ENCODE data around the gene MAP3K4.

MAP3K4 gene

DNA sequence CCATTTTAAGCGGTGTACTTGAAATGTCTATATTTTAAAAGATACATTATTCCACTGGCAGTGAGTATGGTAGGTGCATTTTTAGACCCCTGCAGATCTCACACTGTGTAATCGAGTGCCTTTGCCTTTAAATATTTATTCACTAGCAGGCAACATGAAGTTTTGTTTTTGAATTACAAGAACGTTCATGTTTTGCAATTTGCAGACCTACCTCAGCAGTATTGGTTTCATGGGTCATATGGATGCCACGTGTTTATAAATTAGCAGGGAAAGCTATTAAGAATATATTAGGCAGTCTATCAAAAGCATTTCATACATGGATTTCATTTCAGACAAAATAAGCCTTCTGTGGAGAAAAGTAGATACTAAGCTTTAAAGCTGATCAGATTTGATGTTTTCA, 7.2 kb downstream of the MAP3K4 start:
- Histone ChIP-seq H3K4me3 (ENCODE audit: low read depth in 1 of 2, low read length in 1 of 2) (no peak overlapping the region), H3K27me3 (no peaks in the 10 kb centered on the region), H3K9me3 (no peaks in the 10 kb centered on the region), H3K36me3 (no peaks in the 10 kb centered on the region), H3K27ac (no peak overlapping the region), H3K4me1 (ENCODE audit: control insufficient read depth in 1 of 2, insufficient read depth in 1 of 2, low read depth in 1 of 2, low read length in 1 of 2) (peaks cover 13 to 14% of the 10 kb centered on the region in 2 experiments)
- TF ChIP-seq, protein P1, sequence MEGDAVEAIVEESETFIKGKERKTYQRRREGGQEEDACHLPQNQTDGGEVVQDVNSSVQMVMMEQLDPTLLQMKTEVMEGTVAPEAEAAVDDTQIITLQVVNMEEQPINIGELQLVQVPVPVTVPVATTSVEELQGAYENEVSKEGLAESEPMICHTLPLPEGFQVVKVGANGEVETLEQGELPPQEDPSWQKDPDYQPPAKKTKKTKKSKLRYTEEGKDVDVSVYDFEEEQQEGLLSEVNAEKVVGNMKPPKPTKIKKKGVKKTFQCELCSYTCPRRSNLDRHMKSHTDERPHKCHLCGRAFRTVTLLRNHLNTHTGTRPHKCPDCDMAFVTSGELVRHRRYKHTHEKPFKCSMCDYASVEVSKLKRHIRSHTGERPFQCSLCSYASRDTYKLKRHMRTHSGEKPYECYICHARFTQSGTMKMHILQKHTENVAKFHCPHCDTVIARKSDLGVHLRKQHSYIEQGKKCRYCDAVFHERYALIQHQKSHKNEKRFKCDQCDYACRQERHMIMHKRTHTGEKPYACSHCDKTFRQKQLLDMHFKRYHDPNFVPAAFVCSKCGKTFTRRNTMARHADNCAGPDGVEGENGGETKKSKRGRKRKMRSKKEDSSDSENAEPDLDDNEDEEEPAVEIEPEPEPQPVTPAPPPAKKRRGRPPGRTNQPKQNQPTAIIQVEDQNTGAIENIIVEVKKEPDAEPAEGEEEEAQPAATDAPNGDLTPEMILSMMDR (IDR thresholded peaks at IDR 0.05), result no peak

GRCh38 chr6:160999516-160999915, 7.9 kb downstream of the MAP3K4 start:
- H3K27ac ChIP-seq, result no peak overlapping the region
- TF ChIP-seq, protein P1 (IDR thresholded peaks at IDR 0.05), result no peak
- no peaks in the 10 kb centered on the region for H3K9me3 ChIP-seq

DNA sequence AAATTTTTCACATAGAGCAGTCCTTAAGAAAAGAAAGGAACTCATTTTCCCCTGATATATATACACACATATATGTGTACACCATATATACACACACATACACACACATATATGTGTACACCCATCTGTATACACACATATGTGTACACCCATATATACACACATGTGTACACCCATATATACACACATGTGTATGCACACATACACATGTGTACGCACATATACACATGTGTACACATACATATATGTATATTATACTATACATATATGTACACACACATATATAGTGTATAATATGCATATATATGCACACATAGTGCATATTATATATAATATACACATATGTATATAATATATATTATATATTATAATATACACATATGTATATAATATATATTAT, 9.1 kb downstream of the MAP3K4 start:
- no peaks in the 10 kb centered on the region for H3K27me3 ChIP-seq
- no peak overlapping the region for H3K27ac ChIP-seq
- H3K4me1 ChIP-seq (ENCODE audit: control insufficient read depth in 1 of 2, insufficient read depth in 1 of 2, low read depth in 1 of 2, low read length in 1 of 2), result peaks cover 13 to 14% of the 10 kb centered on the region in 2 experiments
- H3K4me3 ChIP-seq (ENCODE audit: low read depth in 1 of 2, low read length in 1 of 2), result no peak overlapping the region
- no peaks in the 10 kb centered on the region for H3K9me3 ChIP-seq
- H3K36me3 ChIP-seq, result no peaks in the 10 kb centered on the region
- TF ChIP-seq, protein P1 (IDR thresholded peaks at IDR 0.05), result no peak

More at GRCh38 chr6:160999516-160999915, 7.9 kb downstream of the MAP3K4 start:
- peaks cover 13 to 14% of the 10 kb centered on the region in 2 experiments for H3K4me1 ChIP-seq (ENCODE audit: control insufficient read depth in 1 of 2, insufficient read depth in 1 of 2, low read depth in 1 of 2, low read length in 1 of 2)
- H3K4me3 ChIP-seq (ENCODE audit: low read depth in 1 of 2, low read length in 1 of 2), result no peak overlapping the region
- no peaks in the 10 kb centered on the region for H3K27me3 ChIP-seq
- no peaks in the 10 kb centered on the region for H3K36me3 ChIP-seq

GRCh38 chr6:161001421-161001820, 9.9 kb downstream of the MAP3K4 start:
- Histone ChIP-seq H3K36me3 (no peaks in the 10 kb centered on the region), H3K4me3 (ENCODE audit: low read depth in 1 of 2, low read length in 1 of 2) (peak overlapping the region in 1 of 2 experiments; percentile 21), H3K27me3 (no peaks in the 10 kb centered on the region), H3K27ac (peak overlapping the region; percentile 54), H3K4me1 (ENCODE audit: control insufficient read depth in 1 of 2, insufficient read depth in 1 of 2, low read depth in 1 of 2, low read length in 1 of 2) (peaks cover 8 to 10% of the 10 kb centered on the region in 2 experiments), H3K9me3 (no peaks in the 10 kb centered on the region)
- TF ChIP-seq, protein P1 (IDR thresholded peaks at IDR 0.05), result no peak

- Histone ChIP-seq H3K4me1 (ENCODE audit: control insufficient read depth in 1 of 2, insufficient read depth in 1 of 2, low read depth in 1 of 2, low read length in 1 of 2) (peaks cover 6 to 7% of the 10 kb centered on the region in 2 experiments), H3K4me3 (ENCODE audit: low read depth in 1 of 2, low read length in 1 of 2) (no peak overlapping the region), H3K27ac (no peak overlapping the region), H3K36me3 (no peaks in the 10 kb centered on the region), H3K27me3 (no peaks in the 10 kb centered on the region), H3K9me3 (no peaks in the 10 kb centered on the region)
- TF ChIP-seq, protein P1 (IDR thresholded peaks at IDR 0.05), result no peak
Observed at GRCh38 chr6:161003336-161003735, 11.8 kb downstream of the MAP3K4 start.

GRCh38 chr6:161008245-161008644, 16.7 kb downstream of the MAP3K4 start:
- Histone ChIP-seq H3K9me3 (no peaks in the 10 kb centered on the region), H3K4me1 (ENCODE audit: control insufficient read depth in 1 of 2, insufficient read depth in 1 of 2, low read depth in 1 of 2, low read length in 1 of 2) (no peaks in the 10 kb centered on the region), H3K27ac (no peak overlapping the region), H3K27me3 (no peaks in the 10 kb centered on the region), H3K36me3 (no peaks in the 10 kb centered on the region), H3K4me3 (ENCODE audit: low read depth in 1 of 2, low read length in 1 of 2) (no peak overlapping the region)
- TF ChIP-seq, protein P1 (IDR thresholded peaks at IDR 0.05), result no peak

Measured in neutrophil (primary cell).